OCI-LY7 (cell line): Measurements from ENCODE around the gene MRPS24.

ENCODE experiments used
- EZH2phosphoT487 ChIP-seq: fragments of 200-600 bp; sonication (generic); IDR thresholded peaks from 2 replicates; pipeline ENCODE4 v1.6.1; 2018; ENCODE audit warnings: low read depth, borderline replicate concordance, mild to moderate bottlenecking, mixed run types, antibody characterized with exemption, low read length, moderate library complexity, mixed read lengths
- TF ChIP-seq, protein P1 (sequence below): fragments of 200-600 bp; sonication (generic); conservative IDR thresholded peaks from 2 replicates; pipeline ENCODE4 v1.5.1; 2014; ENCODE audit warnings: mild to moderate bottlenecking, antibody characterized with exemption, low read length, moderate library complexity, mixed read lengths

DNA sequence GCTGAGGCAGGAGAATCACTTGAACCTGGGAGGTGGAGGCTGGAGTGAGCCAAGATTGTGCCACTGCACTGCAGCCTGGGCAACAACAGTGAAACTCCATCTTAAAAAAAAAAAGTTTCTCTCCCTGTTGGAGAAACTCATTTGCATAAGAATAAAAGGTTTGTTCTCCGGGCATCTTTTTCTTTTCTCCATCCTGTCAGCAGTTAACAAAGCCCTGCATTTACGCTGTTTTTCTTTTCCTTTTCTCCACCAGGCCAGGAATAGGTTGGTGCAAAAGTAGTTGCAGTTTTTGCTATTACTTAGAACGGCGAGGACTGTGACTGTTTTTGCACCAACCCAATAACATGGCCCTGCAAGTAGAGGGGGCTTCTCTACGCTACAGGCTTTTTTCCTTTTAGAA is 46.6 kb upstream of the MRPS24 start:
- TF ChIP-seq, protein P1, sequence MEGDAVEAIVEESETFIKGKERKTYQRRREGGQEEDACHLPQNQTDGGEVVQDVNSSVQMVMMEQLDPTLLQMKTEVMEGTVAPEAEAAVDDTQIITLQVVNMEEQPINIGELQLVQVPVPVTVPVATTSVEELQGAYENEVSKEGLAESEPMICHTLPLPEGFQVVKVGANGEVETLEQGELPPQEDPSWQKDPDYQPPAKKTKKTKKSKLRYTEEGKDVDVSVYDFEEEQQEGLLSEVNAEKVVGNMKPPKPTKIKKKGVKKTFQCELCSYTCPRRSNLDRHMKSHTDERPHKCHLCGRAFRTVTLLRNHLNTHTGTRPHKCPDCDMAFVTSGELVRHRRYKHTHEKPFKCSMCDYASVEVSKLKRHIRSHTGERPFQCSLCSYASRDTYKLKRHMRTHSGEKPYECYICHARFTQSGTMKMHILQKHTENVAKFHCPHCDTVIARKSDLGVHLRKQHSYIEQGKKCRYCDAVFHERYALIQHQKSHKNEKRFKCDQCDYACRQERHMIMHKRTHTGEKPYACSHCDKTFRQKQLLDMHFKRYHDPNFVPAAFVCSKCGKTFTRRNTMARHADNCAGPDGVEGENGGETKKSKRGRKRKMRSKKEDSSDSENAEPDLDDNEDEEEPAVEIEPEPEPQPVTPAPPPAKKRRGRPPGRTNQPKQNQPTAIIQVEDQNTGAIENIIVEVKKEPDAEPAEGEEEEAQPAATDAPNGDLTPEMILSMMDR = no peak
- no peak for TF ChIP-seq EZH2phosphoT487
